ENCODE data around the gene SPG7.
"Not testable (repeated sequence)": the region's sequence is repeated elsewhere in the genome, so short reads cannot be mapped to it uniquely, and the experiment has no call there.

The SPG7 gene

DNA sequence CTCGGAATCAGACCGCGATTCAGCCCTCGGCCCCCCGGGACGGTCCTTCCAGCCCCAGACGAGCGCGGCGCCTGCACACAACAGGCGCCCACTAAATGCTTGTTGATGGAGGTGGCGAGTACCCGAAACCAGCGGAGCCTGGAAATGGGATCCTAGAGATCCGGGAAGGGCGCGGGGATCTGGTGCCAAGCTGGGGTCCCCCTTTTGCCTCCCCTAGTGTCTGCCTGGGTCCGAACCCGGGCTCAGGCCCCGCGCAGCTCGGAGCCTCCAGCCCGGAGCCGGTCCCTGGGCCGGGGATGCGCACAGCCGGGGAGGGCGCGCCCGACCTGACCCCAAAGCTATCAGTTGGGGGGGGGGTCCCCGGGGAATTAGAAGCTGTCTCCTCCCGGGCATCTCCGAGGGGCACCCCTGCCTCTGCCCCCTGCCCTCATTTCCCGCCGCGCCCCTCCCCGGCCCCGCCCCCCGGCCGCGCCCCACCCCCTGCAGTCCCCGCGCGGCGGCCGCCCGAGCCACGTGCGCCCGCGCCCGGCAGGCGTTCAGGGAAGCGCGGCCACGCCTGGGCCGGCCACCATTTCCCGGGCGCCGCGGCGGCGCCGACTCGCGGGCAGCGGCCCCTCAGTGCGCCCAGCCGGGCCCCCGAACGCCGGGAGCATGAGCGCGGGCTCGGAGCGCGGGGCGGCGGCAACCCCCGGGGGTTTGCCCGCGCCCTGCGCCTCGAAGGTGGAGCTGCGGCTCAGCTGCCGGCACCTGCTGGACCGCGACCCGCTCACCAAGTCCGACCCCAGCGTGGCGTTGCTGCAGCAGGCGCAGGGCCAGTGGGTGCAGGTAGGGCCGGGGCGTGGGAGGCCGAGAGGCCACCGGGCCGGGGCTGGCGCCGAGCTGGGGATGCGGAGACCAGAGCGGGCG is 67.3 kb downstream of the SPG7 start, which contains the start of gene CPNE7:
Gene CPNE7, plus strand, starts transcription at position 512 of the 906 bp plus-strand sequence. Its CDS starts 140 bp downstream, at position 652.
- DNase-seq (ENCODE audit: low read depth in 2 of 3, low spot score in 2 of 3) = no peak

DNA sequence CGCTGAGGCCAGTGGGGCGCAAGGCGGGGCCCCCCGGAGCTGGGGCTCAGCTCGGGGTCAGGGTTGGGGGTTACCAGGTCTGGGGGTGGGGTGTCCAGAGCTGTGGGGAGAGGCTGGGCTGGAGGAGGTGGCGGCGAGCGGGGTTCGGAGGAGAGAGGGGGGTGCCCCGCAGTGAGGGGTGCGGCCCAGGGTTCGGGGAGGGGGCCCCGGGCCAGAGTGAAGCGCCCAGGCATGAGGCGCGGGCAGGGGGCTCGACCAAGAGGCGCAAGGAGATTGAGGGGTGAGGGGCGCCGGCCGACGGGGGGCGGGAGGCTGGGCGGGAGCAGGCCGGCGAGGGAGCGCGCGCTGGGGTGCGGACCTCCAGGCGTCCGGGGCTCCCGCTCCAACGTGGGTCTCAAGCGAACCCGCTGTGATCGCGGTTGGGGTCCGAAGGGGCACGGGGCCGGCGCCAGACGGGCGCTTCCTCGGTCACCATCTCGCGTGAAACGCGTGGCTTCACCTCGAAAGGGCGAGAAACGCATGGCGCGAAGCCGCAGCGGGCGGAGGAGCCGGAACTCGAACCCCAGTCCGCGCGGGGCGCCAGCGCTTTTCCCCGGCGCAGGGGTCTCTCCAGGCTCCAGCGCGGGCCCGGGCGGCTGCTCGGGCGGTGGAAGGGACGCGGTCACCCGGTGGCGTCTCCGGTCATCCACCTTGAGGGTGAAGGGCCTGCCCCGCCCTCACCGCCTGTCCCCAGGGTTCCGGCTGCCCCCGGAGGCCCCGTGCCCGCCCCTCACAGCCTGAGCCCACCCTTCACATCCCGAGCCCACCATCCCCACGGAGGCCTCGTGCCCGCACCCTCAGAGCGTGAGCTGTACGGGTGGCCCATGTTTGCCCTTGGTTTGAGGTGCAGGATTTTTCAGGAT is 68.2 kb downstream of the SPG7 start:
- DNase-seq (ENCODE audit: low read depth in 2 of 3, low spot score in 2 of 3) = no peak

- no peak for DNase-seq (ENCODE audit: low read depth in 2 of 3, low spot score in 2 of 3)
Observed at GRCh38 chr16:89577055-89577759, 69.0 kb downstream of the SPG7 start.

DNA sequence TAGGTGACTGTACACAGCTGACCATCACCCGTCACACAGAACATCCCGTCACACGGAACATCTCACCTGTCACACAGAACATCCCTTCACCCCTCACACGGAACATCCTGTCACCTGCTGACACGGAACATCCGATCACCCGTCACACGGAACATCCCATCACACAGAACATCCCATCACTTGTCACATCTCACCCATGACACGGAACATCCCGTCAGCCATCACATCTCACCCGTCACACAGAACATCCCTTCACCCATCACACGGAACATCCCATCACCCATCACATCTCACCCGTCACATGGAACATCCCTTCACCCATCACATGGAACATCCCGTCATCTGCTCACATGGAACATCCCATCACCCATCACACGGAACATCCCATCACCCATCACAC is 71.1 kb downstream of the SPG7 start:
- DNase-seq (ENCODE audit: low read depth in 2 of 3, low spot score in 2 of 3) = no peak

- DNase-seq (ENCODE audit: low read depth in 2 of 3, low spot score in 2 of 3) = no peak
Observed at GRCh38 chr16:89581045-89581695, 73.0 kb downstream of the SPG7 start.

- no peak for DNase-seq (ENCODE audit: low read depth in 2 of 3, low spot score in 2 of 3)
Observed at GRCh38 chr16:89581861-89582563, 73.8 kb downstream of the SPG7 start.

- no peak for DNase-seq (ENCODE audit: low read depth in 2 of 3, low spot score in 2 of 3)
Observed at GRCh38 chr16:89582614-89583196, 74.5 kb downstream of the SPG7 start.

DNA sequence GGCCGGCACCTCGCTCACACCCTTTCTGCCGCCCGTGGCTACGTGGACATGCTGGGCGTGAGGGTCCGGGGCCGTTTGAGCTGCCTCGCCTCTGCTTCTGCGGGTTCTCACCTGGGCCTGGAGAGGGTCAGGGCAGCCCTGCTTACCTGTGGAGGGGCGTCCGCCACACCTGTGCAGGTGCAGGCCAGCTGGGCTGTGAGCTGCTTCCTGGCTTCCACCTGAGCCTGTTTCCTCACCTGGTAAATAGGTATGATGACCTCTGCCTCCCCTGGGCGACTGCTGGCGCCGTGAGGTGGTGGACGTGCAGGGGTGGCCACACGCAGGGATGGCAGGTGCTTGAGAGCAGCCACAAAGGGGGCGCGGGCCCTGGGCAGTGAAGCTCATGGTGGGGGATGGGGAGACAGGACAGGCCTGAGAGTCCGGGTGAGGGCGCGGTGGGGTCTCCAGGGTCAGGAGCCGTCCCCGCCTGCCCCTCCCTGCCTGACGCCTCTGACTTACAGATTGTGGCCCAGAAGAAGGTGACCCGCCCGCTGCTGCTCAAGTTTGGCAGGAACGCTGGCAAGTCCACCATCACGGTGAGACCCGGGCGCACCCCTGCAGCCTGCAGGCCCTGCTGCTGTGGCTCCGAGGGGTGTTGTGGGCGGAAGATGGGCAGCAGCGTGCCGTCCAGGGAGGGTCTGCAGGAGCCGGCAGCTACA is 75.1 kb downstream of the SPG7 start:
- DNase-seq (ENCODE audit: low read depth in 2 of 3, low spot score in 2 of 3) = no peak

- no peak for DNase-seq (ENCODE audit: low read depth in 2 of 3, low spot score in 2 of 3)
Observed at GRCh38 chr16:89583895-89584644, 75.9 kb downstream of the SPG7 start.

GRCh38 chr16:89584768-89585549 is 76.8 kb downstream of the SPG7 start:
- DNase-seq (ENCODE audit: low read depth in 2 of 3, low spot score in 2 of 3) = no peak

DNA sequence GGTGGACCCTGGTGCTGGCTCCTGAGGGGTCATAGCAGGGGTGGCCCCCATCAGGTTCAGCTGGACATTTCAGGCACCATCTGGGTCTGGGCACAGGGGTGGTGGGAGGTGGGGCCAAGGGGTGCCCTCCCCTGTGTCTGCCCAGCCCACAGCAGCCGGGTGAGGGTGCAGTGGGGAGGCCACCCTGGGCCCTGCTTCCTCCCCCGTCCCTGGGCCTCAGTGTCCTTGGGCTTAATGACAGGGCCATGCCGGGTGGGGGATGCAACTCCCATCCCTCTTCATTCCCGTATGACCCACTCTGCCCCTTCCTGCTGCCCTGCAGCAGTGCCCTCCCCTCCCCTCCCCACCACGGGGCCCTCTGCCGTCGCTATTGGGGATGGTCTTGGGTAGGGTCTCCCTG is 78.0 kb downstream of the SPG7 start:
- no peak for DNase-seq (ENCODE audit: low read depth in 2 of 3, low spot score in 2 of 3)

DNA sequence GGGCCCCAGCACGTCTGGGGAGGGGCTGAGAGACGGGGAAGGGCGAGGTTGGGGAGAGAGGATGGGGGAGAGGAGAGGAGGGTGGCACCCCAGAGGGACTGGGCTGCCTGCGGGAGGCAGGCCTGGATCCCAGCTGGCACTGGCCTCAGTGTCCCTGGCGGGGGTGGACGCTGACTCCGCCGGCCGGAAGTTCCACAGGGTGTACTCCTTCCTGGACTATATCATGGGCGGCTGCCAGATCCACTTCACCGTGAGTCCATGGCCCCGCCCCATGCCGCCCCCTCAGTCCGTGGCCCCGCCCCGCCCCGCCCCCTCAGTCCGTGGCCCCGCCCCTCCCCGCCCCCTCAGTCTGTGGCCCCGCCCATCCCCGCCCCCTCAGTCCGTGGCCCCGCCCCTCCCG is 78.7 kb downstream of the SPG7 start:
- DNase-seq (ENCODE audit: low read depth in 2 of 3, low spot score in 2 of 3) = no peak

DNA sequence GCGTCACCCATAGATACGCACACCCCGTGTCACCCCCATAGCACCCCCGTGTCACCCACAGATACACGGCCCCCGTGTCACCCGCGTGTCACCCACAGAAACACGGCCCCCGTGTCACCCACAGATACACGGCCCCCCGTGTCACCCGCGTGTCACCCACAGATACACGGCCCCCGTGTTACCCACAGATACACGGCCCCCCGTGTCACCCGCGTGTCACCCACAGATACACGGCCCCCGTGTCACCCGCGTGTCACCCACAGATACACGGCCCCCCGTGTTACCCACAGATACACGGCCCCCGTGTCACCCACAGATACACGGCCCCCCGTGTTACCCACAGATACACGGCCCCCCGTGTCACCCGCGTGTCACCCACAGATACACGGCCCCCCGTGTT is 79.5 kb downstream of the SPG7 start:
- not testable (repeated sequence) for DNase-seq (ENCODE audit: low read depth in 2 of 3, low spot score in 2 of 3)

DNA sequence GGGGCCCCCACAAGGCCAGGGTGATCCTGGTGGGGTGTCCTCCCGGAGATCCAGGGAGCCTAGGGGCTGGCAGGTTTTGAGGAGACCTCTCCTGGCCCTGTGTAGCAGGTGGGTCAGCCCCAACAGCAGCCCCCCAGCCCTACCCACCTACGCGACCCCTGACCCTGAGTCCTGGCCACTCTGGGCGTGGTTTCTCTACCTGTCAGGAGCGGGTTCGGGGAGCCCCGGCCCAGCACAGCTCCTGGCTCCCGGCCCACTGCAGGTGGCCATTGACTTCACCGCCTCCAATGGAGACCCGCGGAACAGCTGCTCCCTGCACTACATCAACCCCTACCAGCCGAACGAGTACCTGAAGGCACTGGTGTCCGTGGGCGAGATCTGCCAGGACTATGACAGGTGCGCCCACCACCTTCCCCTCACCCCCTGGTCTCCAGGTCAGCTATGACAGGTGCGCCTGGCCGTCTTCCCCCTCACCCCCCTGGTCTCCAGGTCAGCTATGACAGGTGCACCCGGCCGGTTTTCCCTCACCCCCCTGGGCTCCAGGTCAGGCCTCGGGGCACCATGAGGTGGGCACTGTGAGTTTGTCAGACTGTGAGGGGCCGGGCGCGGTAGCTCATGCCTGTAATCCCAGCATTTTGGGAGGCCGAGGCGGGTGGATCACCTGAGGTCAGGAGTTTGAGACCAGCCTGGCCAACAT is 80.4 kb downstream of the SPG7 start:
- no peak for DNase-seq (ENCODE audit: low read depth in 2 of 3, low spot score in 2 of 3)

DNA sequence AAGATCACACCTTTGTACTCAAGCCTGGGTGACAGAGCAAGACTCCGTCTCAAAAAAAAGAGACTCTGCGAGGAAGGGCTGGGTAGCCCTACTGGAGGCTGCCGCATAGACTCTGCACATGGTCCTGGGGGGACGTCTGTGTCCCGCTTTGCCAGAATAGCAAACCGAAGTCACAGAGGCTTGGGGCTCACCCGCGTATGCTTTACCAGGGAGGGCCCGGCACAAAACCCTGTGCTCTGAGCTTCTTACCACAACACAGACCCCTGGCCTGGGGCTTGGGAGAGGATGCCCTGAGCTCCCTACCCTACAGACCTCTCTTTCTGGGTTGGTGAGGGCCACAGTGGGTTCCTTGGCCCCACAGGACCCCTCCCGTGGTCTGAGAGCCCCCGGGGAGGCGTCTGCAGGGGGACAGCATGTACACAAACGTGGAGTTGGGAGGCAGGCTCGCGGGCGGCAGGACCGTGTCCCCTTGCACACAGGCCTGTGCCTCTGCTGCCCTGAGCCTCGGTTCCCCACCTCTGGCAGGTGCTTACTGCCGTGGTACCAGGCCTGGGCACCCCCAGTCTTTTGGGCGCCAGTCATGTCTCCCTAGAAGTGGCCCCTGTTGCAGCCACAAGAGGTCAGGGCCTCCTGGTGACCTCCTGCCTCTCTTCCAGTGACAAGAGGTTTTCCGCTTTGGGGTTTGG is 81.2 kb downstream of the SPG7 start:
- no peak for DNase-seq (ENCODE audit: low read depth in 2 of 3, low spot score in 2 of 3)

- no peak for DNase-seq (ENCODE audit: low read depth in 2 of 3, low spot score in 2 of 3)
Observed at GRCh38 chr16:89593841-89594240, 85.6 kb downstream of the SPG7 start.
